Lower lobe of right lung (tissue), 2 donors: ENCODE data around the gene GRP. TPM values are rescaled to one million over a fixed set of nuclear protein-coding genes. Genes with fewer than 3 reads are reported as not detected.

Experiments used
- ATAC-seq, 2 donors: fragments of 200-7000 bp; cut with Tn5 transposase; one replicate each; pipeline ENCODE4 v1.9.1; 2020 to 2022; ENCODE audit warnings: mild to moderate bottlenecking in 2 of 2, moderate library complexity in 2 of 2
- DNase-seq: peaks from one replicate; pipeline ENCODE4 v3.0.0-alpha.2; 2020
- H3K27ac ChIP-seq: fragments of 200-600 bp; one replicate; pipeline ENCODE4 v1.8.0; 2022
- H3K27me3 ChIP-seq: fragments of 200-600 bp; one replicate; pipeline ENCODE4 v1.8.0; 2022; ENCODE audit warnings: low read depth
- H3K36me3 ChIP-seq: fragments of 200-600 bp; one replicate; pipeline ENCODE4 v1.8.0; 2022; ENCODE audit warnings: mild to moderate bottlenecking
- H3K4me1 ChIP-seq: fragments of 200-600 bp; one replicate; pipeline ENCODE4 v1.8.0; 2022
- H3K4me3 ChIP-seq: fragments of 200-600 bp; one replicate; pipeline ENCODE4 v1.8.0; 2022; ENCODE audit warnings: mild to moderate bottlenecking
- H3K9me3 ChIP-seq: fragments of 200-600 bp; one replicate; pipeline ENCODE4 v1.8.0; 2022
- intact Hi-C: fragments of 100-400 bp; cut with DNase I; formaldehyde crosslinking; loops from one replicate; pipeline ENCODE4 v1.11.0; 2022
- total RNA-seq: library from RNA; stranded (reverse); fragmentation: NEBNext Ultra II Directional; extraction: Animal tissue kit (Norgen Biotek cat#: 25700); gene quantifications from one replicate; pipeline ENCODE4 v1.2.1, GENCODE V29; 2021
- TF ChIP-seq, protein P1 (sequence below): fragments of 200-600 bp; IDR thresholded peaks from one replicate; pipeline ENCODE4 v1.8.0; 2022; ENCODE audit warnings: antibody characterized with exemption, mild to moderate bottlenecking
- donor health status: DM: no; HTN: yes; CAD: no; lungs with severe emphysema.

The GRP gene
- total RNA-seq, 1 donor from 2014 or later = 1.7 TPM

GRCh38 chr18:59211629-59212028 lies 8.3 kb upstream of the GRP start:
- Histone ChIP-seq H3K27ac (no peak overlapping the region), H3K4me3 (no peak overlapping the region), H3K4me1 (no peaks in the 10 kb centered on the region), H3K9me3 (no peaks in the 10 kb centered on the region), H3K36me3 (no peaks in the 10 kb centered on the region), H3K27me3 (no peaks in the 10 kb centered on the region)
- intact Hi-C loops = no loop called here
- no peak for ATAC-seq
- TF ChIP-seq, protein P1, sequence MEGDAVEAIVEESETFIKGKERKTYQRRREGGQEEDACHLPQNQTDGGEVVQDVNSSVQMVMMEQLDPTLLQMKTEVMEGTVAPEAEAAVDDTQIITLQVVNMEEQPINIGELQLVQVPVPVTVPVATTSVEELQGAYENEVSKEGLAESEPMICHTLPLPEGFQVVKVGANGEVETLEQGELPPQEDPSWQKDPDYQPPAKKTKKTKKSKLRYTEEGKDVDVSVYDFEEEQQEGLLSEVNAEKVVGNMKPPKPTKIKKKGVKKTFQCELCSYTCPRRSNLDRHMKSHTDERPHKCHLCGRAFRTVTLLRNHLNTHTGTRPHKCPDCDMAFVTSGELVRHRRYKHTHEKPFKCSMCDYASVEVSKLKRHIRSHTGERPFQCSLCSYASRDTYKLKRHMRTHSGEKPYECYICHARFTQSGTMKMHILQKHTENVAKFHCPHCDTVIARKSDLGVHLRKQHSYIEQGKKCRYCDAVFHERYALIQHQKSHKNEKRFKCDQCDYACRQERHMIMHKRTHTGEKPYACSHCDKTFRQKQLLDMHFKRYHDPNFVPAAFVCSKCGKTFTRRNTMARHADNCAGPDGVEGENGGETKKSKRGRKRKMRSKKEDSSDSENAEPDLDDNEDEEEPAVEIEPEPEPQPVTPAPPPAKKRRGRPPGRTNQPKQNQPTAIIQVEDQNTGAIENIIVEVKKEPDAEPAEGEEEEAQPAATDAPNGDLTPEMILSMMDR = no peak
- DNase-seq = no peak

DNA sequence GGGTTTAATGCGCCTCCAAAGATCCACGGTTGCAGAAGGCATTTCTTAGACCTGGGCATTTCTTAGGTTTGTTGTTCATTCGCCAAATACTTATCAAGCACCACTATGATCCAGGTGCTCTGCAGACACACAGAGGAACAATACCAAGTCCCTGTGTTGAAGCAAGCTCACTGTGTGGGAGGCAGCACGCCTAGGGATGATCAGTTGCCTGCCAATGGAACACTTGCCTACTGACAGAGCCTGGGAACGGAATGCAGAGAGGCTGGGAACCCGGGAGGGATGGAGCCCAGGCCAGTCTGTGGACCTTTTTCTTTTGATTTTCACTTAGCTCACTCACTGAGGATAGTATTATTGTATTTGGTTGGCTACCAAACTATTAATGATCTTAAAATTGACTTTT lies 1.9 kb upstream of the GRP start:
- Histone ChIP-seq H3K9me3 (no peaks in the 10 kb centered on the region), H3K4me3 (no peak overlapping the region), H3K36me3 (no peaks in the 10 kb centered on the region), H3K27ac (no peak overlapping the region), H3K4me1 (no peaks in the 10 kb centered on the region), H3K27me3 (peaks cover 55% of the 10 kb centered on the region)
- TF ChIP-seq, protein P1 = no peak
- no peak for ATAC-seq
- intact Hi-C loops = no loop called here
- DNase-seq = no peak

DNA sequence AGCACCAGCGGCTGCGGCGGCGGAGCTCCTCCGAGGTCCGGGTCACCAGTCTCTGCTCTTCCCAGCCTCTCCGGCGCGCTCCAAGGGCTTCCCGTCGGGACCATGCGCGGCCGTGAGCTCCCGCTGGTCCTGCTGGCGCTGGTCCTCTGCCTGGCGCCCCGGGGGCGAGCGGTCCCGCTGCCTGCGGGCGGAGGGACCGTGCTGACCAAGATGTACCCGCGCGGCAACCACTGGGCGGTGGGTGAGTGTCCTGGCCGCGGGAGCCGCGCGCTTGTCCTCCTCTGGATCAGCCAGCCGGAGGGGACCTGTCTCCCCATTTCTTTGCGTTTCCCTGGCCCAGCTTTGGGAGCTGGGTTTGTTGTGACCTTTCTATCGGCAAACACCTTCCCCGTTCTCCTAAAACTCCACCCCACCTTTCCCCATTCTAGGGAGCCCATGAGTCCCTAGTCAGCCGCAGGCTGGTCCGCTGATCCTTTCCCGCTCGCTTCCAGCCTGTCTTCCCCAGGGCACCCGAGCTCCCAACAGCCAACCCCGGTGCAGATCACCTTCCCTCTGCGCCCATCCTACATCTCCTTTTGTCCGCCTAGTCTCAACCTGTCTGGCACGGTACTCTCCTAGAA lies 316 bp downstream of the GRP start:
- H3K27ac ChIP-seq = no peak overlapping the region
- H3K36me3 ChIP-seq = no peaks in the 10 kb centered on the region
- TF ChIP-seq, protein P1 = no peak
- no peaks in the 10 kb centered on the region for H3K9me3 ChIP-seq
- intact Hi-C loops = no loop called here
- DNase-seq (no peak), ATAC-seq (no peak)
- peaks cover 69% of the 10 kb centered on the region for H3K27me3 ChIP-seq
- no peak overlapping the region for H3K4me3 ChIP-seq
- H3K4me1 ChIP-seq = no peaks in the 10 kb centered on the region

DNA sequence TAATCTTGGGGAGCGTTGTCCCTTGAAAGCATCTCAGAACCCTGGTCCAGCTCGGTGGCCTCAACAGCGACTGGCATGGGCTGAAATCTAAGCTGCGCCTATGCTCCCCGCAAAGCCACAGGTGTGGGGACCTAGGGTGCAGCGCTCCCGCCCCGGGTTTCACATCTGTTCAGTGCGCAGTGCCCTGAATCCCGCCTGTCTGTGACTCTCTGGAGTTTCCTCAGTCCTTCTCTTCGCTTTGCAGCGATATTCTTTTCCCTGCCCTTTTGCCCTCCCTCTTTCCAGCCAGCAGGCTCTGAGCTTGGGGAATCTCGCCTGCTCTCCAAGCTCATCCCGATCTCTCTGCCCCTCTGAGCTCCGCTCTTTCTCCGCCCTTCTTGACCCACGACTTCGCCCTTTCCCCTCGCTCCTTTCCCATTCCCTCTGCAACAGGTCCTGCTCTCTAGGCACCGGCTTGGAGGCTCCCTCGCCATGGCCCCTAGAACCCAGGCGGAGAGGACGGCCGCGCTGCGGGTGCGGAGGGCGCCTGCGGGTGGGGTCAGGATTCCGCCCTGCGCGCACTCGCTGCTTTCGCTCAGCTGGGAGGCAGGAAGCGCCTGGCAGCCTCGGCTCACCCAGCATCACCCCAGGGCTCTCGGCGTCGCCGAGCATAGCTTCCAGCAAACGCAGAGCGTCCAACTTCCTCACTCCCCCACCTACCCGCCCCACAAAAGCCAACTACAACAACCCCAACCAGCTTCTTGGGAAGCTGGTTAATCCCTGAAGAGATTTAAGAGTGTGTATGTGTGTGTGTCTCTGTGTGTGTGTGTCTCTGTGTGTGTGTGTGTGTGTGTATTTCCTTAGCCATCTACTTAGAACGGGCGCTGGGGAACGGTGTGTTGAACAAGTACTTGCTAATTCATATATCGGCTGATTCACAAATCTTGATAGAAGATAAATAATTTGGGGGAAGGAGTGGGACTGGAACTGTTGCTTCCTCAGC lies 1.1 kb downstream of the GRP start:
- Histone ChIP-seq H3K4me1 (no peaks in the 10 kb centered on the region), H3K27me3 (peaks cover 69% of the 10 kb centered on the region), H3K9me3 (no peaks in the 10 kb centered on the region), H3K4me3 (peak overlapping the region; percentile 14), H3K27ac (no peak overlapping the region), H3K36me3 (no peaks in the 10 kb centered on the region)
- intact Hi-C loops = no loop called here
- TF ChIP-seq, protein P1 = no peak
- ATAC-seq = no peak
- no peak for DNase-seq

DNA sequence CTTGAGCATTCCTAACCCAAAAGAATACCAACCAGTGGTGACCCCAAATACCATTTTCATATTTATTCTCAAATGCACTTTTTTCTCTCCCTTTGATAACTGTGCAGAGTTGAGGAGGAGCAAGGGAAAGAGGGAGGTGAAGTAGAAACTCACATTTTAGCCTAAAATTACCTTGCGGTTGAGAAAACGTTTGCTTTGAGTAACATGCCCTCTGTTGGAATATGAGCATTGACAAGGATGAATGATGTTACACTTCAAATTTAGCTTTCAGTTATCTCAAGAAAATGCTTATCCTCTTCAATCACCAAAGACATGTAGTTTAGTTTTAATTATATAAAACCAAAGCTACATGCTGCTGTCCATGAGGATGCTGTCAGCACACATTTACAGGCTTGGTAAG lies 2.4 kb downstream of the GRP start:
- ATAC-seq (no peak), DNase-seq (no peak)
- no peaks in the 10 kb centered on the region for H3K4me1 ChIP-seq
- TF ChIP-seq, protein P1 = no peak
- H3K9me3 ChIP-seq = no peaks in the 10 kb centered on the region
- no peaks in the 10 kb centered on the region for H3K36me3 ChIP-seq
- no peak overlapping the region for H3K4me3 ChIP-seq
- intact Hi-C loops = no loop called here
- no peak overlapping the region for H3K27ac ChIP-seq
- H3K27me3 ChIP-seq = peaks cover 64% of the 10 kb centered on the region
